Fibroblast of villous mesenchyme (primary cell): ENCODE results near the gene LSM7. TPM values are rescaled to one million over a fixed set of nuclear protein-coding genes. Genes with fewer than 3 reads are reported as not detected.

ENCODE experiments used
- DNase-seq: peaks from one replicate; pipeline ENCODE4 v3.0.0-alpha.2; 2010; ENCODE audit warnings: low read depth
- H3K4me3 ChIP-seq: 2 replicates; pipeline ENCODE4 v1.5.1; 2011; ENCODE audit warnings: low read depth, mild to moderate bottlenecking, low read length
- total RNA-seq: library from RNA; depleted of rRNA; stranded (reverse); fragments of >200 nt; gene quantifications from 2 replicates; pipeline ENCODE4 v1.2.3, GENCODE V29; 2012
- TF ChIP-seq, protein P1 (sequence below): IDR thresholded peaks from 2 replicates; pipeline ENCODE4 v1.5.1; 2012; ENCODE audit warnings: low read depth, mild to moderate bottlenecking, low read length; ENCODE audit not compliant: insufficient read depth

Gene LSM7
- total RNA-seq, 1 donor = 78.2 TPM

DNA sequence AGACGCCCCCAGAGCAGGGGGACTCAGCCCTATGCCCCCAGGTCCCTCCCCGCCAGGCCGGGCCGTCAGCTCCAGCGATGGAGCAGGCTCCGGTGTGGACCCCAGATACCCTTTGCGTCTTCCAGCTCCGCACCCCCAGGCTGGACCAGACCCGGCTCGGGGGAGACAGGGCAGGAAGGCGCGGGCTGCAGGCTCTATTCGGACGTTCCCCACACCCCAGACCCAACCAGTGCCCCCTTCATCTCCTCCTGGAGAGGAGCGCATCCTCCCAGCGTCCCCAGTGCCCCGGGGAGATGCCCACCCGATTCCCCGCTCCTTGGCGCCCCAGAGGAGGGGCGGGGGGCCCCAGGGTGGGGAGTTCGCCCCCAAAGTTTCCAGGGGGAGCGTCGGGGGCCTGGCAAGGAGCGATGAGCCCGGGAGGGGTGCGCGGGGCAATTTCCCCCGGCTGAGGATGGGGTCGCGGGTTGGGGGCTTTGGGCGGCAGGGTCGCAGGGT, 20.8 kb downstream of the LSM7 start:
- no peak overlapping the region for H3K4me3 ChIP-seq
- TF ChIP-seq, protein P1, sequence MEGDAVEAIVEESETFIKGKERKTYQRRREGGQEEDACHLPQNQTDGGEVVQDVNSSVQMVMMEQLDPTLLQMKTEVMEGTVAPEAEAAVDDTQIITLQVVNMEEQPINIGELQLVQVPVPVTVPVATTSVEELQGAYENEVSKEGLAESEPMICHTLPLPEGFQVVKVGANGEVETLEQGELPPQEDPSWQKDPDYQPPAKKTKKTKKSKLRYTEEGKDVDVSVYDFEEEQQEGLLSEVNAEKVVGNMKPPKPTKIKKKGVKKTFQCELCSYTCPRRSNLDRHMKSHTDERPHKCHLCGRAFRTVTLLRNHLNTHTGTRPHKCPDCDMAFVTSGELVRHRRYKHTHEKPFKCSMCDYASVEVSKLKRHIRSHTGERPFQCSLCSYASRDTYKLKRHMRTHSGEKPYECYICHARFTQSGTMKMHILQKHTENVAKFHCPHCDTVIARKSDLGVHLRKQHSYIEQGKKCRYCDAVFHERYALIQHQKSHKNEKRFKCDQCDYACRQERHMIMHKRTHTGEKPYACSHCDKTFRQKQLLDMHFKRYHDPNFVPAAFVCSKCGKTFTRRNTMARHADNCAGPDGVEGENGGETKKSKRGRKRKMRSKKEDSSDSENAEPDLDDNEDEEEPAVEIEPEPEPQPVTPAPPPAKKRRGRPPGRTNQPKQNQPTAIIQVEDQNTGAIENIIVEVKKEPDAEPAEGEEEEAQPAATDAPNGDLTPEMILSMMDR = no peak
- DNase-seq = no peak

DNA sequence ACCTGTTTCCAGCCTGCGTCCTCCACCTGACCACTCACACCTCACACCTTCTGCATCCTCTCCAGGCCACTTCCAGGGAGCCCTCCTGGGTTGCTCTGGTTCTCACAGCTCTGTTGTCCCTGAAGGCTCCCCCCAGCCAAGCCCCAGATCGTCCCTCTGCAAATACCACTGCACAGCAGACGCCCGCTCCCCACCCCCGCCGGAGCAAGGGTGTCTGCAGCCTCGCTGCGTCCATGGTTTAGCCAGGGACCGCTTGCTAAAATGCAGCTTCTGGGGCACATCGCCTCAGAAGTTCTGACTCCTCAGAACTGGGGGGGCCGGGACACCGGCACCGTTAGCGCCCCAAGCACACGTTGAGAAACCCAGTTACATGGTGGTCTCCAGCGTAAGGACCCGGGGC, 21.4 kb downstream of the LSM7 start:
- DNase-seq = no peak
- TF ChIP-seq, protein P1 = no peak
- no peak overlapping the region for H3K4me3 ChIP-seq

DNA sequence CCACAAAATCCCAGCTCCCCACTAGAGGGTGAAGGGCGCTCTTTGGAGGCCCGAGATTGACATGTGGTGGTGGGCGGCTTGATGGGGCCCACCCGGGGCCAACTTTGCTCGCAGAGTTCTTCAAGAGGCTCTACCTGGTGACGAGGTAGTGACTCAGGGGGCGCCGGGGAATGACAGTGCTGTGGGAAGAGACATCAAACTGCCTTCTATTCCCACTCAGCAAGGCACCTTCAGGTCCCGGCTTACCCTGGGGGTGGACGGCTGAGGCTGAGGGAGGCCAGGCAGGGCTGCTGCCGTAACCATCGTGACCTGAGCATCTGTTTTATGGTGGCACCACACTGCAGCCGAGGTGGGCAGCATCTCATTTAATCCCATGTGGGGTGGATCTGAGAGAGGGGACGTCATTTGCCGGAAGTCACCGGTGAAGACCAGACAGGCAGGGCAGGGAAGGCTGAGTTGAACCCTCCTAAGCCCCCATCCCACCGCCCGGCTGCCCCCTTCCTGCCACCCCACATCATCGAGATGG, 22.0 kb downstream of the LSM7 start:
- no peak overlapping the region for H3K4me3 ChIP-seq
- no peak for DNase-seq
- TF ChIP-seq, protein P1 = no peak

DNA sequence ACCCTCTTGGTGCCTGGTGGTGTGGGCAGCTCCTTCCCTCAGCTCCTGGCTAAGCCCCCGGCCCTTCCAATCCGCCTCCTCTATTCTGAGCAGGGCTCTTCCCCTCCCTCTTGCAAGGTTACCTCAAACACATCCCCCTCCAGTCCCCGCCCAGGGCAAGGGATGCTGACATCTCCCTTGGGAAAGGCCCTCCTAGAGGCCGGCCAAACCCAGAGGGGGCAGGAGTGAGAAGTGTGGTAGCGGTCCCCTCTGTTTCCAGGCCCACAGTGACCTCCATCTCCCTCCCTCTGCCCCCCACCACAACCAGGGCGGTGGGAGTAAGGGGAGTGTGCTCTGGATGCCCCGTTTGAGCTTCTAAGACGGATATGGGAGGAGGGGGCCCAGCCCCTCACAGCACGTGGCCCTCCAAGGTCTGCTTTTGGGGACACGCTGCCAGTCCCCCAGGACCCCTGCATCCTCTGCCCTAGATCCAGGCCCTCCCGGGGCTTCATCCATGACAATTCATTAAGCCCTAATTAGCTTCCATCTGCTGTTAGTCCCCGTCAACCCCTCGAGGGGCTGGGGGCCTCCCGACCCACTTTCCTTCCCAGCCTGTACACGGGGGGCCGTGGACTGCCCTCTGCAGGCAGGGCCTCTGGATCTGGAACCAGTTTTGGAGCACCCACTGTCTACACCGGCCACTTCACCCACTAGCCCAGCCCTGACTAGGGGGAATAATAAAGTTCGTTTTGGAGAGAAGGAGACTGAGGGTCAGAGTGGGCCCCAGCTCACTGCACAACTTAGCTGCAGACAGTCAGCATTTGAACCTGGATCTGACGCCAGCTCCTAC, 22.7 kb downstream of the LSM7 start:
- no peak for DNase-seq
- TF ChIP-seq, protein P1 = no peak
- H3K4me3 ChIP-seq = no peak overlapping the region

DNA sequence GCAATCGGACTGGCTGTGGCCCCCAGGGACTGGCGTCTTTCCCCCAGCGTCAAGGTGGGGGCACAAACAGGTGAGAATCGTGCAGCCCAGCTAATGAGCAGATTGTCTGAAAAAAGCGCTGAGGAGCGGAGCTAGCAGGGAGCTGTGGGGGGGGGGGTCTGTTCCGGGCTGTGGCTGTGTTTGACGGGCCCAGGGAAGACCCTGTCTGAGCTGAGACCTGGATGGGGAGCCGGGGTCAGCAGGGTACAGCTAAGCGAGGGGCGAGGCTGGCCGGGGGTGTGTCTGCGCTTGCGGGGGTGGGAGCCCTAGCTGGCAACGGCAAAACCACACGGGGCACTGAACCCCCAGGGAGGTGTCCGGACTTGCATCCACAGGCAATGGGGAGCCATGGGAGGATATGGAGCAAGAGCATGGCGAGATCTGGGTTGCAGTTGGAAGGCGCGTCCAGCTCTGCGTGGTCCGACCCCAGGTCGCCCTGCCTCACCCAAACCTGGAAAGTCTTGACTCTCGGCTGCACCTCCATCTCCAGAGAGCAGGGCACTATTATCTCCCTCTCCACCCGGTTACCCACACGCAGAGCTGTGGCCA, 25.1 kb downstream of the LSM7 start:
- TF ChIP-seq, protein P1 = no peak
- no peak for DNase-seq
- H3K4me3 ChIP-seq = no peak overlapping the region

DNA sequence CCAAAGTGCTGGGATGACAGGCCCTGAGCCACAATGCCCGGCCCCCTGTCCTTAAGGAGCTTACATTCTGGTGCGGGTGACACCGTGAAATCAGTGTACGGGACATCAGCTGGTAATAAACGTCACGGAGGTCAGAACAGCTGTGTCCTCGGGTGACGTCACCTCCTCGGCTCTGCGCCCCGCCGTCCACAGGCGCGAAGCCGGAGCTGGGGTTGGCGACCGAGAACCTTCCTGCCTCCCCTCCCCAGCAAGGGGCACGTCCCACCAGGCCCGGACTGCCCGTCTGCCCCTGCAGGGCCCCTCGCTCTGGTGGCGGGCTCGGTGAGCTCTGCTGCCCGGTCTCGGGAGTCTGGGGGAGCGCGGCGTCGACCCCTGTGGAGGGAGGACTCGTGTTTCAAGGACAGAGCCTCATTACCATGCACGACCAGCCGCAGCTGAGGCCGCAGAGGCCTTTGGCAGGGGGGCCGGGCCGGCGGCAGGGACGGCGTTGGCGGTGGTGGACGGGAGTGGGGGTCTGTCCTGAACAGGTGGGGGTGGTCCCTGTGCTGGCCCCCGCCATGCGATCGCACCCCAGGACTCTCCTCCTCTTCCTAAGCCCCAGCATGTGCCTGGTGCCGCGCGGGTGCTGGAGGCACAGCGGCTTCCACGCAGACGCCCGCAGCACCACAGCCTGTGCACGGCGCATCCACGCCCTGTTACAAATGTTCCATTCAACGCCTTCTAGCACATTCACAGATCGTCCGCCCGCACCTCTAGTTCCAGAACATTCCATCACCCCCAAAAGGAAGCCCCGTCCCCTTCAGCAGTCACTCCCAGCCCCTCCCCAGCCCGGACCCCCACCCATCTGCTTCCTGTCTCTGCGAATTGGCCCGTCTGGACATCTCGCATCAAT, 25.8 kb downstream of the LSM7 start:
- TF ChIP-seq, protein P1 = no peak
- DNase-seq = peak; percentile 65
- H3K4me3 ChIP-seq = no peak overlapping the region
